HL-60/S4 (cell line): ENCODE data around the gene WASF3.
"Not testable (repeated sequence)": the region's sequence is repeated elsewhere in the genome, so short reads cannot be mapped to it uniquely, and the experiment has no call there.

Experiments used
- in situ Hi-C: fragments of 300-500 bp; cut with MboI; formaldehyde crosslinking; loops from 2 replicates; pipeline ENCODE4 v1.14.3; 2022; ENCODE audit warnings: low sequenced_read_pairs

The WASF3 gene

DNA sequence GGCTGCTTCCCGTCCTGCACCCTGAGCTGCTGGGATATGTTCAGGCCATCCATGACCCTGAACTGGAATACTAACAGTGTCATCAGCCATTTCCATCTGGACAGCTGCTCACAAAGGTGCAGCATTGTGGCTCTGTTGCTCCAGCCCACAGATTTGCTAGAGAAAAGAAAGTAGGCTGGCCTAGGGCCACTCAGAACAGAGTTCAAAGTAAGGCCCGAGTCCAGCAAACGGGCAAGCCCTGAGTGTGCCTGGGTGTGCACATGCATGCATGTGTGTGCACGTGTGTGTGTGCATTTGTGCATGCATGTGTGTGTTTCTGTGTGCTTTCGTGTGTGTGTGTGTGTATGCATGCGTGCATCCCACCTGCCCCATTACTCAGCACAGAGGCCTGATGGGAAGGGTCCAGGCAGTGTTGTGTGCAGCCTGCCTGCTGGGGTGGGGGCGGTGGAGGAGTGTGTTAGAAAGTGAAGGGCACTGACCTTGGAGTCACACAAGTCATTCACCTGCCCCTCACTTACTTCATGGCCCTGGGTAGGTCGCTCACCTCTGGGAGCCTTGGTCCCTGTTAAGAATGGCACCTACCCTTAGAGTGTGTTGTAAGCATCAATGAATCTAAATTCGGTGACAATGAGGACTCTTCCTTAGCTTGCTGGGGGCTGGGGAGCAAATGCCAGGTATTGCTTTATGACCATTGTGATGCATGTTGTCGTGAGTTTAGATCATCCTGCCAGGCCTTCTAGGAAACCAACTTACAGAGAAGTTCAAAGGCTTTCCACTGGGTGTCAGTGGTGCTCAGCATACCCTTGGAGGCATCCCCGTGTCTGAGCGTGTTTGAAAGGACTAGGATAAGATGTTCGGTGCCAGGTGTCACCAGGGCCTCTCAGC is 149.9 kb downstream of the WASF3 start:
- in situ Hi-C loops, result no loop called here

DNA sequence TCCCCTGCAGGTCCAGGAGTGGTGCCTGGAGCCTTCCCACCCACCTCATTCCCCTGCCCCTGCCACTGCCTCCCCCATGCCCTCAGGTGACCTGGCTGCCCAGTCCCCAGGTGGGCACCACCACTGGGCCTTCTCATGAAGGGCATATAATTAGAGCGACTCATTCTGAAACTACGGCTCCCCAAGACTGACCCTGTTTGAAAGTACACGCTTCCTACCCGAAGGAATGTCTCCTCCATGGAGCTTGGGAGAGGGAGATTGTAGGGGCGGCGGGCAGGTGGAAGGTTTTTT is 150.5 kb downstream of the WASF3 start:
- in situ Hi-C loops, result no loop called here

DNA sequence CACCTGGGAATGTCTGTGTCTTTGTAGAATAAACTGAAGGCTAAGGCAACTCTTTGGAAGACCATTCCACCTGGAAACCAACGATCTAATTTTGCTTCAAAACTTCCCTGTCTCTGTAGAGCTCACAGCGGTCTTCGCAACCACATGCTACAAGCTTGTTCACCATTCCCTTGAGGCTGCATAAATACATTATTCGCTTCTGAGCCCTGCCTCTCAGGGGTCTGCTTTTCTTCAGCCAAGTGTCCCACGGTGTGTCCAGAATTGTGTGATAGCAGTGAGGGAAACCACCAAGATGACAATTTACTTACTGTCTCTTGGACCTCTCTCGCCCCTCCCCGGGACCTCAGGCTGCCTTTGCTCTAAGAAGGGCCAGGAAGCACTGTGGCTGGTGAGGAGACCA is 152.0 kb downstream of the WASF3 start:
- in situ Hi-C loops, result no loop called here

DNA sequence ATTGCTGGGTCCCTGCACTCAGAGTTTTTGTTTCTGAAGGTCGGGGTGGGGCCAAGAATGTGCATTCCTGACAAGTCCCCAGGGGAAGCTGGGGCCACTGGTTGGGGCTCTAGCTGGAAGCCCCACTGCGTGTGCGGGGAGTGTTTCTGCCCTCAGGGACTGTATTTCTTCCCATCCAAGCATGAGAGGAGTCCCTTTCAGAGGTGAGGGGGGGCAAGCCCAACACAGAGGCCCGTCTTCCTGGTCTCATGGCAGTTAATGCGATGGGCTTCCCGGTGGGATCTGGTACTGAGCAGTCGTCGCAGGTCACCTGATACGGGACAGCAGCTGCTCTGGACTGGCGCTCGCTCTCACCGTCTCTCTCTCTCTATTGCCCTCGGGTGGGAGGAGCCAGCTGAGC is 152.7 kb downstream of the WASF3 start:
- in situ Hi-C loops, result loop anchor here (10.0 kb wide), 1 partner anchor 165 kb away; no protein-coding TSS in a partner anchor

DNA sequence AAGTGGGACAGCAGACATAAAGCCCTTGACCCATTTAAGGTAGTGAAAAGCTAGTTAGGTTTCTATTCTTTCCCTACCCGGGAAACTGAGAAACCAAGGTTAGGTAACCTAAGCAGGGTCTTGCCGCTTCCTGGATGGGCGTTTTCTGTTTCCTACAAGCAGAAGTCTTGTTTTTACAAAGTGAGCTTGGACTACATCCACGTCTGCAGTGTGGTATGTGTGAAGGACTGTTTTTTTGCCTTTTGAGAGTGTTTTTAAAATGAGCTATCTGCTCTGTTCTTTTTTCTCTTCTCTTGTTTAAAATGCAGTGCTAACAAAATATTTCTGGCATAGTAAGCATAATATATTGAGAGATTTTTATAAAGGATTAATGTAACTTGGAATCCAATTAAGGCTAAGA is 153.7 kb downstream of the WASF3 start:
- in situ Hi-C loops, result loop anchor here (10.0 kb wide), 1 partner anchor 164 kb away; no protein-coding TSS in a partner anchor

DNA sequence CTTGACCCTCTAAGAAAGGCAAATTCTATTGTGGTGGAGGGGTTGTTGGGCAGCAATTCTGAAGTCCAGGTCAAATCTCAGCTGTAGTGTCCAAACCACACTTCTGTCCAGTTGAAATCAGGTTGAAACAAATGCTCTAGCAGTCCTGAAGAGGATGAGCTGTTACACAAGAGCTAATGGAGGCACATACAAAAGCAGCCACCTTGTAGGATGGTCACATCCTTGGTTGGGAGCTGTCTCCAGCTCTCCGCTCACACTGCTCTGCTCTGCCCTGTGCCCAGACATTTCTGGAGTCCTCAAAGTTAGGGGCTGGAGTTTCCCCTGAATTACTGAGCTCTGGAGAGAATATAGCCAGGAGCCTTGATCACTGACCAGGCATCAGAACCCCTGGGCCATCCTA is 155.9 kb downstream of the WASF3 start:
- in situ Hi-C loops, result loop anchor here (10.0 kb wide), 1 partner anchor 161 kb away; no protein-coding TSS in a partner anchor

DNA sequence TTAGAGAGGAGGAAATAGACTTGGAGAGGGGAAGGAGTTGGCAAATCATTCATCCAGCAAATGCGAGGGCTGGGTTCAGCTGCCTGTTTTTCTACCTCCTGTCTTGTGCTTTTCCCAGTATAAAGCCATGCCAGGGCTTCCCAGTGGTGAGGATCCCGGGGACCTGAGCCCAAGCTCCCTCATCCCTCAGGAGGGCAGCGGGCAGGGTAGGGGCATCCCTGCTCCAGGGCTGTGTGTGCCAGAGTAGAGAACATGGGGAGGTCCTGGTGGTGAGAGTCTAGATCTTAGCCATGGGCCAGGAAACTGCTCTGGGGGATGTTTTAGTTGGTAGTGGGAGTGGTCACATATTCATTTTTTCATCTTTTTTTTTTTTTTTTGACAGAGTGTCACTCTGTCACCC is 159.5 kb downstream of the WASF3 start:
- in situ Hi-C loops, result loop anchor here (10.0 kb wide), 1 partner anchor 158 kb away; no protein-coding TSS in a partner anchor

DNA sequence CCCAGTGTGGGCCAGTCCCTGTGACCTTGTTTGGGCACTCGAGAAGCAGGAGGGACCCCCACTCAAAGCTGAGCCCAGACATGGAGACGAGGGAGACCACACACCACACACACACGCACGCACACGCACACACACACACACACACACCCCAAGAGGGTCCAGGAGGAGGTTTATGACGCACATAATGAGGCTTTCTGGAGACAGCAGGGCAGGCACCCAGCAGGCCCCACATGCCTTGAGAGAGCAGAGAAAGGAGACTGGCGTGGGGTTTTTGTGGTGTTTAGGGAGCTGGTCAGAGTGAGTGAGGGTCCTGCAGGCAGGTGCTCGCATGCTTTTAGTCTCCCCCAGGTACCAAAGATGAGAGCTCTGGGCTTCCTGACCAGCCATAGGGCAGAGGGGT is 160.7 kb downstream of the WASF3 start:
- in situ Hi-C loops, result loop anchor here (10.0 kb wide), 1 partner anchor 157 kb away; no protein-coding TSS in a partner anchor

DNA sequence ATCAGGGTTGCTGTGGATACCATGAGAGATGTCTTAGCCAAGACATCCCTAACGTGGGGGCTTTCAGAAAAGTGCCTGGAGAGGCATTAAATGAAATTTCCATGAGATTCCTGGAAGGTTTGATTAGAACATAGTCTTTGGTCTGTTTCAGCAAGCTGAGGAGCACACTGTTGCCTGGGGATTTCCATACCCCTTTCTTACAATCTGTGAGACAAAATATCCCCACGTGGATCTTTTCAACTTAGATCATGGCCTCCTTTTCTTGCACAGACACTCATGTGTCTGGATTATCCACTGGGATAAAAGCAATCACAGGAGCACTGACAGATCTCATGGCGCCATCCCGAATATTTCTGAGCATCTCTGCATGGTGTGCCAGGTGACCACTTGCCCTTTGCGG is 161.4 kb downstream of the WASF3 start:
- in situ Hi-C loops, result loop anchor here (10.0 kb wide), 1 partner anchor 156 kb away; no protein-coding TSS in a partner anchor

DNA sequence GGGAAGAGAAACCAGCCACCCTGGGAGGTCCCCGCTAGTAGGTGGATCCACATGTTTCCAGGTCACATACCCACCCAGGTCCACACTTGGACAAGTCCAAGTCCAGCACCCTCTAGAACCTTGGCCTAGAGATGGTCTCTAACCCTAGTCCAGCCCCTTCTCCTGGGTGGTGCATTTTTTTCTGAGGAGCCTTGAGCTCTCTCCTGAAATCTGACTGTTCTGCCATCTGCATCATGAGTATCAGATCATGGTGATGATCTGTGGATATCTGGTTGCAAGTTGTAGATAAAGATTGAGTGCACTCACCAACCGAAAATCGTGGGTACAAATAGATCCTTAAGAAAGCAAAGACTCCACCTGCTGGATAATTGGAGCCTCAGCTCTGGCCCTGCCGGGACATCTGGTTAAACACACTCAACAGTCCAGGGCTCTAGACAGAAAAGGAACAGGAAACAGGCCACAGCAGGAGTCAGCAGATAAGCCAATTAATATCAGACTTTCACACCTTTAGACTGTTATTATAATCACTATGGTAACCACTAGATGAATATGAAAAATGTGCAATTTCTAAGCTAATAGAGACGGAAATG is 162.0 kb downstream of the WASF3 start:
- in situ Hi-C loops, result loop anchor here (10.0 kb wide), 1 partner anchor 155 kb away; no protein-coding TSS in a partner anchor

DNA sequence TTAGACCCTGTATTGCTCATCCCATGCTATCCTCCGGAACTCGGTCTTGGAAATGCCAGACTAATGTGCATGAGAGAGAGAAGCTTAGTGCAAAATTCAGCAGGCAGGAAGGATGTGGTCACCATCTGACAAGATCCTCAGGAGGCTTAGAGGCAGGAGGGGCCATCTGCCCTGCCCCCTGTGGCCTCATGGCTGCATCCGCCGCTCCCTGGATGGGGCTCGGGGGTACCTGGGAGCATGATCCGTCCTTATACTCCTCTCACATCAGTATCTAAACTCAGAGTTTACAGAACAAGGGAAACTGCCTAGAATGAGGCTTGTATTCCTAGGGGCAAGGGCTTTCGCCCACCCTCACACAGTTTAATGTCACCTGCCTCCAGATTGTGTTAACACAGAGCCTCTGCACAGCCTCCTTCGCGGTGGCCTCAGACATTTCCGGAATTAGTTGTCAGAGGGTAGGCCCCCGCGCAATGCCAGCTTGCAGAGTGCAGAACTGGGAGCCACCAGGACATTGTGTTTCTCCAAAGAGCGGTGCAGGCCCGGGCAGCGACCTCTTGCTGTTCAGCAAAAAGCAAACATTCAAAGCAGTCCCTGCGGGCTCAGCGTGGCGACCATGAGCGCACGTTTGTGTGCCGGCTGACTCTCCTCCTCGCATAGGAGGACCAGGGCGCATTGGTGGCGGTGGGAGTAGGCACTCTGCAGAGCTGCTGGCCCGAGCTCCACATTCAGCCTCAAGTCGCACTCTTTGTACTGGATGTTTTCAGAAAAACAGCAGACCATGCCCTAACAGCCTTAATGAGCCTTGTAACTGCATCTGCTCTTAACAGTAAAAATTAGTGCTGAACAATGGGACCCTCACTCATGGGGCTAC is 164.0 kb downstream of the WASF3 start:
- in situ Hi-C loops, result no loop called here

DNA sequence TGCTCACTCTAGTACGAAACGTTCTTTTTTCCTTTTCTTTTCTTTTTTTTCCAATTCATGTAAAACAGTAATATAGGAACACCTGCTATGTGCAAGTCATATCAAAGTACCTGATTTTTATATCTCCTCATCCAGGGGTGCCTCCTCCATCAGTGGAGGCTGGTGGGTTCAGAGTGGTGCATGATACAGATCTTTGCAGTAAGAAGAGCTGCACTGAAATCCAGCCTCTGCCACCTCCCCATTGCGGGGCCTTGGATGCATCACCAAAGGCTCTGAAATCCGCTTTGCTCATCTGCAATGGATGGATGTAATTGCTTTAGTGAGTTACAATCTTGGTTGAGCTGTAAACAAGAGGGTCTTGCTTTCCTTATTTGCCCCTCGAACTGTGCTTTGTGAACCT is 164.8 kb downstream of the WASF3 start:
- in situ Hi-C loops, result no loop called here

DNA sequence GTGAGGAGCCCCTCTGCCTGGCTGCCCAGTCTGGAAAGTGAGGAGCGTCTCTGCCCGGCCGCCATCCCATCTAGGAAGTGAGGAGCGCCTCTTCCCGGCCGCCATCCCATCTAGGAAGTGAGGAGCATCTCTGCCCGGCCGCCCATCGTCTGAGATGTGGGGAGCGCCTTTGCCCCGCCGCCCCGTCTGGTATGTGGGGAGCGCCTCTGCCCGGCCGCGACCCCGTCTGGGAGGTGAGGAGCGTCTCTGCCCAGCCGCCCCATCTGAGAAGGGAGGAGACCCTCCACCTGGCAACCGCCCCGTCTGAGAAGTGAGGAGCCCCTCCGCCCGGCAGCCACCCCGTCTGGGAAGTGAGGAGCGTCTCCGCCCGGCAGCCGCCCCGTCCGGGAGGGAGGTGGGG is 166.1 kb downstream of the WASF3 start:
- in situ Hi-C loops, result not testable (repeated sequence)

DNA sequence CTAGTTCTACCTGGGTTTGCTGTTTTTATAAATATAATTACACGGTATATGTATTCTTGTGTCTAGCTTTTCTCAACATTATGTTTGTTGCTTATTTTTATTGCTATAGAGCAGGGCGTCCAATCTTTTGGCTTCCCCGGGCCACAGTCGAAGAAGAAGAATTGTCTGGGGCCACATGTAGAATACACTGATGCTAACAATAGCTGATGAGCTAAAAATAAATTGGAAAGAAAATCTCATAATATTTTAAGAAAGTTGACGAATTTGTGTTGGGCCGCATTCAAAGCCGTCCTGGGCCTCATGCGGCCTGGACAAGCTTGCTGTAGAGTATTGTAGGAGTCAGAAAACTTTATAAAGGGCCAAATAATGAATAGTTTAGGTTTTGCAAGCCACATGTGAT is 169.2 kb downstream of the WASF3 start:
- in situ Hi-C loops, result no loop called here

DNA sequence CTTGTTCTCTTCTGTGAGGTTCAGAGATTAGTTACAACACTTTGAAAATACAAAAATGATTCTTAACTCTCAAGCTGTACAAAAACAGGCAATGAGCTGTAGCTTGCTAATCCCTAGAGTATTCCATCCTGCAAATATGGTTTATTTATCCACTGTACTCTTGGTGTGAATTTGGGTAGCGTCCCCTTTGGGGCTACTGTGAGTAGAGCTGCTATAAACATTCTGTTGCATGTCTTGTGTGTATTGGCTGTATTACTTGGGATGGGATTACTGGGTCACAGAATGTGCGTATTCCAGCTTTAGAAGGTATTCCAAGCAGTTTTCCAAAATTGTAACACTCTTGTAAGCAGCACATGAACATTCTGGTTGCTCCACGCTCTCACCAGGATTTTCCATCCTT is 169.6 kb downstream of the WASF3 start:
- in situ Hi-C loops, result no loop called here

DNA sequence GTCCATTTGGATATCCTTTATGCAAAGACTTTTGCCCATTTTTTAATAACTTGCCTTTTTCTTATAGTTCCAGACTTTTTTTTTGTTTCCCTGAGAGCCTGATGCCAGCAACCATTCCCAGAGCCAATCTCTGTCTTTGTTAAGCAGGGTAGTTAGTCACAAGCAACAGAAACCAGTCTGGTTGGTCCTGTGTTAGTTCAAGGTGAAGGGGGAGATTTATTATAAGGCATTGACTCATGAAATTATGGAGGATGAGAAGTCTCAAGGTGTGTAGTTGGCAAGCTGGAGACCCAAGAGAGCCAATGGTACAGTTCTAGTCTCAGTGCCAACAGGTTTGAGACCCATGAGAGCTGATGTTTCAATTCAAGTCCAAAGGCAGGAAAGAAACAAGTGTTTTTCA is 170.2 kb downstream of the WASF3 start:
- in situ Hi-C loops, result no loop called here

DNA sequence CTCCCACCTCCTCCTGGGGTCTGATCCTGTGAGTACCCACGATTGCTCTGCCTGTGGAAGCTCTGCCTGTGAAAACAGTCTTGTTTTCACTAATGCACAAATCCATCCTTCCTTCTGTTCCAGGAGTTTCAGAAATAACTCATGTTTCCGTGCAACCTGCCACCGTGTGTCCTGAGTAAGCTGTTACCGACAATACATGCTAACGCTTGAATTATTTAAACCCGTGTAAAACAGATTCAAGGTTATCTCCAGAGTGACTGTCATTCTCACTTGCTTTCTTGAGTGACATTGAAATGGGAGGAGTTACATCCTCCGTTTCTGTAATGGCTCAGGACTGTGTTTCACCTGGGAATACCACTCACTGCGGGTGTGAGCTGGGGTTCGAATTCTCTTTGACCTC is 178.2 kb downstream of the WASF3 start:
- in situ Hi-C loops, result no loop called here
